ENCODE results near the gene CNN2. TPM values are rescaled to one million over a fixed set of nuclear protein-coding genes. Genes with fewer than 3 reads are reported as not detected.

Gene CNN2
- total and polyA plus RNA-seq, 2 of the 4 experiments (the other 2 are of a cell fraction), result 272 to 395 TPM

- Histone ChIP-seq H3K18ac (ENCODE audit: low read depth, low read length) (no peak overlapping the region), H2AK5ac (ENCODE audit: low read depth, low read length) (no peak overlapping the region), H4K20me1 (ENCODE audit: insufficient read depth, low read length) (no peaks in the 10 kb centered on the region), H3K4me1 (ENCODE audit: control insufficient read depth, insufficient read depth, low read length) (no peaks in the 10 kb centered on the region), H4K5ac (ENCODE audit: low read depth, low read length) (no peak overlapping the region), H3K56ac (ENCODE audit: extremely low read depth, insufficient read depth, low read length) (no peak overlapping the region), H4K8ac (ENCODE audit: low read depth in 2 of 2, low read length in 2 of 2) (no peak overlapping the region), H2AFZ (replicated peaks; ENCODE audit: low read length, poor library complexity) (no peak overlapping the region), H4K91ac (ENCODE audit: insufficient read depth, low read depth, low read length) (no peak overlapping the region), H2BK20ac (ENCODE audit: low read depth, low read length) (no peak overlapping the region), H3K4me2 (ENCODE audit: low read depth, low read length) (no peak overlapping the region), H3K4ac (ENCODE audit: low read depth, low read length) (no peak overlapping the region), H2BK120ac (ENCODE audit: low read depth, low read length) (no peak overlapping the region), H2BK5ac (ENCODE audit: low read depth, low read length, poor library complexity, severe bottlenecking) (no peak overlapping the region), H3K23ac (ENCODE audit: low read depth, low read length) (no peak overlapping the region), H3K9me3 (ENCODE audit: control insufficient read depth, insufficient read depth, low read length) (peaks cover 27% of the 10 kb centered on the region), H3K36me3 (ENCODE audit: control insufficient read depth, insufficient read depth, low read length) (peaks cover 1% of the 10 kb centered on the region; the same call in 1 of the 2 replicates), H2BK15ac (ENCODE audit: low read depth, low read length) (no peak overlapping the region), H3K27ac (ENCODE audit: insufficient read depth, low read length) (no peak overlapping the region), H3K9me1 (ENCODE audit: insufficient read depth, low read length) (no peaks in the 10 kb centered on the region), H2AK9ac (replicated peaks; ENCODE audit: low read depth, low read length, poor library complexity) (no peak overlapping the region), H3K4me3 (ENCODE audit: insufficient read depth, low read depth, low read length) (no peak overlapping the region), H3K14ac (replicated peaks; ENCODE audit: low read depth, low read length) (no peak overlapping the region), H3K9ac (ENCODE audit: low read depth, low read length) (no peak overlapping the region), H3K79me1 (ENCODE audit: low read depth in 1 of 2, low read length in 2 of 2) (no peaks in the 10 kb centered on the region), H3K27me3 (ENCODE audit: control insufficient read depth, insufficient read depth, low read length) (no peaks in the 10 kb centered on the region)
- no peak for DNase-seq
- no CpG with 5 or more reads among the region's 5 CpGs for WGBS, 2 experiments (ENCODE audit: extremely low coverage in 2 of 2, insufficient read length in 1 of 2)
- ChIA-PET POLR2A (ENCODE audit: unreplicated experiment) (no interaction called here), CTCF (no interaction called here)
- no TSS peak for BruUV-seq (replicated peaks)
- in situ Hi-C loops (cut with MboI; ENCODE audit: low sequenced_read_pairs) (no loop called here), dilution Hi-C loops (cut with HindIII; ENCODE audit: low sequenced_read_pairs, unreplicated experiment) (no loop called here), intact Hi-C loops (cut with micrococcal nuclease) (no loop called here)
- TF ChIP-seq MAFK (IDR thresholded peaks at IDR 0.05; ENCODE audit: low read depth, low read length), result no peak
- TF ChIP-seq USF2 (IDR thresholded peaks at IDR 0.05; ENCODE audit: low read depth, low read length), result no peak
- no peak for TF ChIP-seq FOS (IDR thresholded peaks at IDR 0.05; ENCODE audit: low read depth, low read length)
- no peak for TF ChIP-seq ELK1 (IDR thresholded peaks at IDR 0.05; ENCODE audit: borderline replicate concordance, low read depth, low read length)
- no peak for TF ChIP-seq SMC3 (IDR thresholded peaks at IDR 0.05; ENCODE audit: low read depth, low read length)
- no peak for TF ChIP-seq CEBPB (IDR thresholded peaks at IDR 0.05; ENCODE audit: low read depth, low read length)
- TF ChIP-seq POLR2A (IDR thresholded peaks at IDR 0.05; ENCODE audit: low read depth, low read length), result no peak
- TF ChIP-seq MXI1 (IDR thresholded peaks at IDR 0.05; ENCODE audit: borderline replicate concordance, low read depth, low read length), result no peak
- TF ChIP-seq CTCF (conservative IDR thresholded peaks at IDR 0.05; ENCODE audit: low read depth, low read length), result no peak
- TF ChIP-seq RFX5 (IDR thresholded peaks at IDR 0.05; ENCODE audit: low read depth, low read length), result no peak
- TF ChIP-seq RCOR1 (IDR thresholded peaks at IDR 0.05; ENCODE audit: insufficient replicate concordance, low read length), result no peak
- no peak for TF ChIP-seq RAD21 (IDR thresholded peaks at IDR 0.05; ENCODE audit: low read length)
- TF ChIP-seq NFE2L2 (IDR thresholded peaks at IDR 0.05; ENCODE audit: low read depth, low read length), result no peak
- no peak for TF ChIP-seq MAZ (IDR thresholded peaks at IDR 0.05; ENCODE audit: borderline replicate concordance, low read depth, low read length)
- TF ChIP-seq CHD1 (IDR thresholded peaks at IDR 0.05; ENCODE audit: low read depth, low read length), result no peak
- no peak for TF ChIP-seq BHLHE40 (IDR thresholded peaks at IDR 0.05; ENCODE audit: low read depth, low read length)
- no peak for ATAC-seq (ENCODE audit: low read depth)
These were observed 26.1 kb downstream of the CNN2 start for GRCh38 chr19:1052349-1052975.
